ENCODE results near the gene OR10G3. TPM values are rescaled to one million over a fixed set of nuclear protein-coding genes. Genes with fewer than 3 reads are reported as not detected.

The OR10G3 gene
- total and polyA plus RNA-seq, 2 of the 13 experiments (the other 11 are each of a cell fraction or from before 2014, with no cell fraction given), result not detected

GRCh38 chr14:21536418-21537089, 43.3 kb downstream of the OR10G3 start (continued):
- TF ChIP-seq ARNT2 (CRISPR knock-in tag; IDR thresholded peaks at IDR 0.05; ENCODE audit: low read depth), result no peak
- TF ChIP-seq MEF2D (CRISPR knock-in tag; IDR thresholded peaks at IDR 0.05), result peak; percentile 14; the same call in 1 of the 2 replicates
- no peak for TF ChIP-seq CREB1 (IDR thresholded peaks at IDR 0.05)
- TF ChIP-seq CREB1 (CRISPR knock-in tag; IDR thresholded peaks at IDR 0.05), result no peak
- no peak for TF ChIP-seq RBM22 (optimal IDR thresholded peaks at IDR 0.05; ENCODE audit: low read length)
- TF ChIP-seq ZSCAN29 (CRISPR knock-in tag; conservative IDR thresholded peaks at IDR 0.05), result no peak
- TF ChIP-seq MLX (CRISPR knock-in tag; IDR thresholded peaks at IDR 0.05), result no peak
- no peak for TF ChIP-seq POGZ (CRISPR knock-in tag; IDR thresholded peaks at IDR 0.05)
- TF ChIP-seq POLR2A (IDR thresholded peaks at IDR 0.05; ENCODE audit: insufficient read depth in 1 of 2, low read depth in 2 of 2, low read length in 2 of 2), result no peak
- no peak for TF ChIP-seq PAWR (CRISPR knock-in tag; IDR thresholded peaks at IDR 0.05; ENCODE audit: borderline replicate concordance)
- TF ChIP-seq ZNF510 (CRISPR knock-in tag; IDR thresholded peaks at IDR 0.05; ENCODE audit: low read depth), result no peak
- 0 out of 2 replicates have a peak, but pooled peaks have one; percentile 15 for TF ChIP-seq PHF8 (CRISPR knock-in tag; IDR thresholded peaks at IDR 0.05)
- no peak for TF ChIP-seq POLR2AphosphoS5 (IDR thresholded peaks at IDR 0.05; ENCODE audit: low read depth, low read length)
- TF ChIP-seq NCOR1 (IDR thresholded peaks at IDR 0.05; ENCODE audit: borderline replicate concordance, low read length), result no peak
- TF ChIP-seq CBX2 (IDR thresholded peaks at IDR 0.05; ENCODE audit: low read depth, low read length), result 0 out of 2 replicates have a peak, but pooled peaks have one; percentile 36
- no peak for TF ChIP-seq CBX2 (CRISPR knock-in tag; IDR thresholded peaks at IDR 0.05; ENCODE audit: low read depth)
- no peak for TF ChIP-seq ZNF496 (CRISPR knock-in tag; IDR thresholded peaks at IDR 0.05; ENCODE audit: insufficient replicate concordance)
- TF ChIP-seq, protein P1, sequence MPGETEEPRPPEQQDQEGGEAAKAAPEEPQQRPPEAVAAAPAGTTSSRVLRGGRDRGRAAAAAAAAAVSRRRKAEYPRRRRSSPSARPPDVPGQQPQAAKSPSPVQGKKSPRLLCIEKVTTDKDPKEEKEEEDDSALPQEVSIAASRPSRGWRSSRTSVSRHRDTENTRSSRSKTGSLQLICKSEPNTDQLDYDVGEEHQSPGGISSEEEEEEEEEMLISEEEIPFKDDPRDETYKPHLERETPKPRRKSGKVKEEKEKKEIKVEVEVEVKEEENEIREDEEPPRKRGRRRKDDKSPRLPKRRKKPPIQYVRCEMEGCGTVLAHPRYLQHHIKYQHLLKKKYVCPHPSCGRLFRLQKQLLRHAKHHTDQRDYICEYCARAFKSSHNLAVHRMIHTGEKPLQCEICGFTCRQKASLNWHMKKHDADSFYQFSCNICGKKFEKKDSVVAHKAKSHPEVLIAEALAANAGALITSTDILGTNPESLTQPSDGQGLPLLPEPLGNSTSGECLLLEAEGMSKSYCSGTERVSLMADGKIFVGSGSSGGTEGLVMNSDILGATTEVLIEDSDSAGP (CRISPR knock-in tag; IDR thresholded peaks at IDR 0.05; ENCODE audit: borderline replicate concordance), result peak; percentile 20; the same call in 1 of the 2 replicates
- peak; percentile 81 for TF ChIP-seq PRDM10 (CRISPR knock-in tag; IDR thresholded peaks at IDR 0.05; ENCODE audit: low read depth)
- TF ChIP-seq EP300 (IDR thresholded peaks at IDR 0.05; ENCODE audit: low read depth in 2 of 2, low read length in 2 of 2), result no peak
- TF ChIP-seq EP300 (CRISPR knock-in tag; IDR thresholded peaks at IDR 0.05; ENCODE audit: borderline replicate concordance), result no peak
- TF ChIP-seq, protein P2, sequence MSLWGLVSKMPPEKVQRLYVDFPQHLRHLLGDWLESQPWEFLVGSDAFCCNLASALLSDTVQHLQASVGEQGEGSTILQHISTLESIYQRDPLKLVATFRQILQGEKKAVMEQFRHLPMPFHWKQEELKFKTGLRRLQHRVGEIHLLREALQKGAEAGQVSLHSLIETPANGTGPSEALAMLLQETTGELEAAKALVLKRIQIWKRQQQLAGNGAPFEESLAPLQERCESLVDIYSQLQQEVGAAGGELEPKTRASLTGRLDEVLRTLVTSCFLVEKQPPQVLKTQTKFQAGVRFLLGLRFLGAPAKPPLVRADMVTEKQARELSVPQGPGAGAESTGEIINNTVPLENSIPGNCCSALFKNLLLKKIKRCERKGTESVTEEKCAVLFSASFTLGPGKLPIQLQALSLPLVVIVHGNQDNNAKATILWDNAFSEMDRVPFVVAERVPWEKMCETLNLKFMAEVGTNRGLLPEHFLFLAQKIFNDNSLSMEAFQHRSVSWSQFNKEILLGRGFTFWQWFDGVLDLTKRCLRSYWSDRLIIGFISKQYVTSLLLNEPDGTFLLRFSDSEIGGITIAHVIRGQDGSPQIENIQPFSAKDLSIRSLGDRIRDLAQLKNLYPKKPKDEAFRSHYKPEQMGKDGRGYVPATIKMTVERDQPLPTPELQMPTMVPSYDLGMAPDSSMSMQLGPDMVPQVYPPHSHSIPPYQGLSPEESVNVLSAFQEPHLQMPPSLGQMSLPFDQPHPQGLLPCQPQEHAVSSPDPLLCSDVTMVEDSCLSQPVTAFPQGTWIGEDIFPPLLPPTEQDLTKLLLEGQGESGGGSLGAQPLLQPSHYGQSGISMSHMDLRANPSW (CRISPR knock-in tag; IDR thresholded peaks at IDR 0.05; ENCODE audit: borderline replicate concordance), result 0 out of 2 replicates have a peak, but pooled peaks have one; percentile 33
- no peak for TF ChIP-seq ELF3 (CRISPR knock-in tag; IDR thresholded peaks at IDR 0.05)

Measured in HepG2 (cell line).